Medulla oblongata (tissue), 1 donor: ENCODE measurements around the gene HERC2.

Experiments
- DNase-seq: peaks from one replicate; pipeline ENCODE4 v3.0.0-alpha.2; 2015; ENCODE audit errors: extremely low spot score

The HERC2 gene

DNA sequence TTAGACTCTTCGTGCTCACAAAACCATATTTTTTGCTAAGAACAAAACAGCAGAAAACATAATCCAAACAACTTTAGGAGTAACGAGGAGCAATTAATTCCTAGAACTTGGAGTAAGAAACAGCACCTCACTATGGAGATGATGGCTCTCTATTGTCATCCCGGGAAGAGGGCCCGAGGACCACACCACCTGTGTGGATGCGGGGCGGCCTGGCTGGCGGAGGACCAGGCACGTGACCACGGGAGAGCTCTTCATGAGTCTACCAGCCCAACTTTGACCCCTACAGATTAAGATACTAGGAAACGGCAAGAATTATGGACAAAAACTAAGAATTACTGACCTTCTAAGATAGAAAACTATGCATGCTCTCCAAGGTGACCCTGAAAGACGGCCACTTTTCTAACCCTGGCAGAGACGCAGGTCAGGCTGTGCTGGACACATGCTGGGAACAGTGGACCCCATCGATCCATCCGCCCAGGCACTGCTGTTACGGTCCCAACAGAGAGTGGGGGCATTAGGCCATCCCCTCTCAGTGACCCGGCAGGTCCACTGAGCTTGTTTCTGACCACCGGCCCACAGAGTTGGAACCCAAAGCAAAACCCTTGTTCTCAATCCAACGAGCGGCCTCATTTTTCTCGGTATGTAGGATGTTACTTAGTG is 209.7 kb downstream of the HERC2 start:
- DNase-seq = no peak

DNA sequence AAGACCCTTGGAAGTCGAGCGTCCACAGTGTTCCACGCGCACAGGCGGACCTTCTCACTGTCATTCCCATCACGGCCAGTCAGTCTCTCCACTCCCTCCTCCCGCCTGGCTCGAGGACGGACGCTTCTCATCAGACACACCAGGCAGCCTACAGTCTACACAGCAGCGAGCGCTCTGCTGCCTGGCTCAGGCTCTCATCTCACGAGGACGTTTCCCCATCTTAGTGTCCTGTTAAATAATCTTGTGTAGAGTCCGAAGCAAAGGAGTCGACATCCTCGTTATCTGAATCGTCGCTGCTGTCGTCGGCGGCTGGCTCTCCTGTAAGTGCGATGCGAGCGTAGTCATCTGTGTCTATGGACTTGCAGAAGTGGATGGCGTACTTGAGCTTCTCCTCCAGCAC is 210.4 kb downstream of the HERC2 start:
- DNase-seq = no peak

DNA sequence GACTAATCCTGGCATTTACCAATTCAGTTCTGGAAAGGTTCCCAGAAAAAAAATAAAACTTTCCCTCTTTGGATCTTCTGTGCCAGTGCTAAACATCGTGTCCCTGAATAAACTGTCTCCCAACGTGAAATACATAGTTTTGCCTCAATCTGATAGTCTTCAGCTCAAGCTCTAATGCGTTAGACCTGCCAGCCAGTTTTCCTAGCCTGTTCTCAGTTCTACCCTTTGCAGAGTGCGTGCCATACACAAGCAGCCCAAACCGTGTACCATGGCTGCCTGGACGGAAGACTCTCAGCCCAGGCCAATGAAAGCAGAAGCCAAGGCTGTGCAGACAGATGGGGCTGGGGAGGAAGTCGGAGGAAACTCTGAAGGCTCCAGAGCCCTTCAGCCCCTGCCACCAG is 211.5 kb downstream of the HERC2 start:
- peak; percentile 30 for DNase-seq

DNA sequence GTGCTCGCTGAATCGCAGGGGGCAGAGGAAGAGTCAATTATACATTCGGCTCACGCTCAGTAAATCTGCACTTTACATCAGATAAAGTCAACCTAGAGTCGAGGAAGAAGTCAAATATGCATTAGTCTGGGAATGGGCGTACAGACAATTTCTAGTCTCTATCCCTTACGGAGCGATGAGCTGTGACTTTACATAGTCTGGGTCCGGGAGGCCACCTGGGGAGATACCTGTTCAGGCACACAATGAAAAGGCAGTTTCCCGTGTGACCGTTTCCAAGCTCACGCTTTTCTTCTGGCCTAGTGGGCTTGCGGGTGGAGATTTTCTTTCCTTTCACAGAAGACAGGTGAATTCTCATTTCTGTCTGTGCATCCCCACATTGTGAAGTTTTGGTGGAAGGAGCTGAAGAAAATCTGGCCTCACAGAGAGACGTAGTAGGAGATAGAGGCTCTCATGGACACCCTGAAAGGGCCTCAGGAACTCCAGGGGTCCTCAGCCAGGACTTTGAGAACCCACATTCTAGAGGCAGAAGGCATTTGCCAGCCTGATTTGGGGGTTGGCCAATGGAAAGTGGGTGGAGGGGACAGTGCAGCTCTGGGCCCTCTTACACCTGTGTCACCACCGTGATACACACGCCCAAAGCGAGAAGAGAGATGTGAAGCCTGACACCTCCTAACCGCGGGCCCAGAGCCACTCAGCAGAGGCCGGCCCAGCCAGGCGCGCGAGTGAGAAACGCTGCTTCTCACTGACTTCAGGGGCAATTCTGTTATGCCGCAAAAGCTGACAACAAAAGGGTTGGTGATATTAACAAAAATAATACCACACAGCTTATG is 212.1 kb downstream of the HERC2 start:
- DNase-seq = no peak

DNA sequence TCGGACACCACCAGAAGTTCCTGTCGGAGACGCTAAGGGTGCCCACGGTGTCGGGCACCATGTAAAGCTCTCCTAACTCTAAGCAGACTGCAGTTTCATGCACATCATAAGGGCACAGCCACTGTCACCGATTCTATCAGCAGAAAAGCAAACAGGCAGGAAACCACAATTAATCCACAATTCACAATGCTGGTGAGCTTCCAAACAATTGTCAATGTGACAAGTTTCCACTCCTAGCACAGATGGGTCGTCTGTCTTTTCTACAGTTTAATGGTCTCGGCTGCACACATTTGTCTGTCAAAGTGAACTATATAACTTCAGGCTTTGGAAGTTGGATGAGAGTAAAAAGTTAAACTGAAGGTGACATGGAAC is 214.1 kb downstream of the HERC2 start:
- DNase-seq = no peak

DNA sequence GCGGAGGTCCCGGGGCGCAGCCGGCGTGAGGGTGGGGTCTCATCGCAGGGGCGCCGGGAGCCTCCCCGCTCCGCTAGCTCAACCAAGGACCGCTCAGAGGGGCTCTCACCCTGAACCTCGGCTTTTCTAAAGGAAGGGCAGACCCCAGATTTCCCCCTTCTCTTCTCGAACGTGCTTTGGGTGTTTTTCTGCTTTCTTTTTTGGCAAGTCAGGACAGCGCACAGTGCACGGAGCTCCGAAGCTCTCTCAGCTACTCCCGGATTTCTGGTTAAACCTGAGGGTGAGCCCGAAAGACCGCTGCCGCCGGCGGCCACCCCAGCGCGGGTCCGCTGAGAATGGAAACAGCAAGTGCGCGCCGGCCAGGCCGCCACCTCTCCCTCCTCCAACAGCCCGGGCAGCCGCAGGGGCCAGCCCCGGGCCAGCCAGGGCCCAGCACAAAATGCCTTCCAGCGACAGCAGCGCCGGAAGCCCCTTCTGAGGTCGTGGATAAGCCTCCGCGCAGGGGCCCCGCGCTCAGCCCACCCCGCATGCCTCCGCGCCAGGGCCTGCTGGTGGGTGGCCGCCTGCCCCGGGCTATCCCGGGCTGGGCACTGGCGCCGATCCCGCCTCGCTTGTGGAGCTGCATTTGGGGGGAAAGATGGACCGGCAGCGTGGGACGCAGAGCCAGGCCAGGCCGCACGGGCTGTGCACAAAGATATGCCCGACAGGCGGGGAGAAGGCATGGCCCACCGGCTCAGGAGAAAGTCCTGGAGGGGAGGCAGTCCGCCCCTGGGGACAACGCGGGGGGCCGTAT is 214.7 kb downstream of the HERC2 start:
- no peak for DNase-seq

DNA sequence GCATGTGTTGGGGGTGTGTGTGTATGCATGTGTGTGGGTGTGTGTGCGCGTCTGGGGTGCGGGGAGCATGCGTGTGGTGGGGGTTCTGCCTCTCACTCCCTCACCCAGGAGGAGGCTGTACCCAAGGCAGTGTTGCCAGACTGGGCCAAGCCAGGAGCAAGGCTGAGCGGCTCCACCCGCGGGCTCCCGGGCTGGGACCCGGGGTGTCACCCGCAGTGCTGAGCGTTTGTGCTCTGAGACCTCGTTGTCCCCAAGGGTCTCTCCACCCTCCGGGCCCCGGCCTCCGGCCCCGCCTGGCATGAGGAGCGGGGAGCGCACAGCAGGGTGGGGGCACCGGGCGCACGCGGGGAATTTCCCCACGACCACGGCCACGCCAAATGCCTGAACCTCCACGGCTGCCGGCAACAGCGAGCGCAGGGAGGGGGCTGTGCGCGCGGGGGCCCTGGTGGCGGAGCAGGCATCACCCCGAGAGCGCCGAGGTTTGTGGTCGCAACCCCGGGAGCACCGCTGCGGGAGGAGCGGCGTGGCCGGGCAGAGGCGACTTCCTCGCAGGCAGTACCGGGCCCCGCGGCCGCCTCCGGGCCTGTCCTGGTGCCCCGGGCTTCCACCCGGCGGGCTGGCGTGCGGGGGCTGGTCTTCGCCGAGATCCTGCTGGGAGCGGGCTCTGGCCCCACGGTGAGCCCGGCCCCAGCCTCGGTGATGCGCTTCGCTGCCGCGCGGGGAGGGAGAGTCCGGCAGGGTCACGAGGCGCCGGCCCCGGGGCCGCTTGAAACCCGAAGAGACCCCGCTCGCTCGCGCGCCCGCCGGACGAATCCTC is 215.5 kb downstream of the HERC2 start:
- DNase-seq = no peak

DNA sequence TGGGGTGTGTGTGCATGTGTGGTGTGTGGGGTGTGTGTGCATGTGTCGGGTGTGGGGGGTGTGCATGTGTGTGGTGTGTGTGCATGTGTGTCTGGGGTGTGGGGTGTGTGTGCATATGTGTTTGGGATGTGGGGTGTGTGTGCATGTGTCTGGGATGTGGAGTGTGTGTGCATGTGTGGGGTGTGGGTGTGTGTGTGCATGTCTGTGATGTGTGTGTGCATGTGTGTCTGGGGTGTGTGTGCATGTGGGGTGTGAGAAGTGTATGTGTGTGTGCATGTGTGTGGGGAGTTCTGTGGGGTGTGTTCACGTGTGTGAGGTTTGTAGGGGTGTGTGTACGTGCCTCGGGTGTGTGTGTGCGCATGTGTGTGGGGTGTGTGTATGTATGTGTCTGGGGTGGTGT is 216.2 kb downstream of the HERC2 start:
- DNase-seq = no peak

DNA sequence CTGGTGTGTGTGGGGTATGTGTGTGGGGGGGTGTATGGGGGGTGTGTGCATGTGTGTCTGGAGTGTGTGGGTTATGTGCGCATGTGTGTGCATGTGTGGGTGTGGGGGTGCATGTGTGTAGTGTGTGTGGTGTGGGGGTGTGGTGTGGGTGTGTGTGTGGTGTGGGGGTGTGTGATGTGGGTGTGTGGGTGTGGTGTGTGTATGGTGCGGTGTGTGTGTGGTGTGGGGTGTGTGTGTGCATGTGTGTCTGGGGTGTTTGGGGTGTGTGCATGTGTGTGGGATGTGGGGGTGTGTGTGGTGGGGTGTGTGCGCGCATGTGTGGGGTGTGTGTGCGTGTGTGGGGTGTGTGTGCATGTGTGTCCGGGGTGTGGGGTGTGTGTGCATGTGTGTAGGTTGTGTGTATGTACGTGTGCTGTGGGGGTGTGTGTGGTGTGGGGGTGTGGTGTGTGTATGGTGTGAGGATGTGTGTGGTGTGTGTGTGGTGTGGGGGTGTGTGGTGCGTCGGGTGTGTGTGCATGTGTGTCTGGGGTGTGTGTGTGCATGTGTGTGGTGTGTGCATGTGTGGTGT is 216.7 kb downstream of the HERC2 start:
- no peak for DNase-seq

DNA sequence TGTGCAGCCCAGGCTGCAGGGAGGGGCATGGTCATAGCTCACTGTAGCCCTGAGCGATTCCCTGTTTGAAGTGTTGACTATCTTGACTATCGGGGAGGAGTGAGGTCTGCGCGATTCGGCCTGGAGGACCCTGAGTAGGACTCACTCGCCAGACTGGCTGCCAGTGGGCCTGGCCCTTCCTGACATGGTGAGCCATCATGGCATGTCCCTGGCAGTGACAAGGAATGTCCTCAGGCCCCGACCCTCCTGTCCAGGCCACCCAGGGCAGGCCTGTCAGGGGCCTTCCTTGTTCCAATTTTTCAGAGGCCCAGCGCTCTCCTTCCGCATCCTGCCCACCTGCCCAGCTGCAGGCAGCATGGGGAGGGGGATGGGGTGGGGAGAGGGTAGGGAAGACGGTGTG is 217.7 kb downstream of the HERC2 start:
- DNase-seq = no peak

DNA sequence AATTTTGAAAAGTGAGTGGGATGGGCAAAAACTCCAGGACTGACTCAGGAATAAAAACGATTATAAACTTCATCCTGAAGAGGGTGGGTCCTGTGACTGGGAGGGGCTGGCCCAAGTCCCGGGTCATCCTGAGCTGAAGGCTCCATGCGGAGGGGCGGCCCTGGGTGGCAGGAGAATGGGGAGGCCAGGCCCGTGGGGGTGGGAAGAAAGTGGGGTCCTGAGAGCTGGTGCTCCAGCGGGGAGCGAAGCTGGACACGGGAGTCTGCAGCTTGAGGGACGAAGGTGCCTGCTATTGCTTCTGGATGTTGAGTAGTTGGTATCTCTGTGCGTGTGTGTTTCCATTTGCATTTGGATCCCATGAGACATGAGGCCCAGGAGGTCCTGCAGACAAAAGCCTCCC is 218.1 kb downstream of the HERC2 start:
- DNase-seq = no peak

DNA sequence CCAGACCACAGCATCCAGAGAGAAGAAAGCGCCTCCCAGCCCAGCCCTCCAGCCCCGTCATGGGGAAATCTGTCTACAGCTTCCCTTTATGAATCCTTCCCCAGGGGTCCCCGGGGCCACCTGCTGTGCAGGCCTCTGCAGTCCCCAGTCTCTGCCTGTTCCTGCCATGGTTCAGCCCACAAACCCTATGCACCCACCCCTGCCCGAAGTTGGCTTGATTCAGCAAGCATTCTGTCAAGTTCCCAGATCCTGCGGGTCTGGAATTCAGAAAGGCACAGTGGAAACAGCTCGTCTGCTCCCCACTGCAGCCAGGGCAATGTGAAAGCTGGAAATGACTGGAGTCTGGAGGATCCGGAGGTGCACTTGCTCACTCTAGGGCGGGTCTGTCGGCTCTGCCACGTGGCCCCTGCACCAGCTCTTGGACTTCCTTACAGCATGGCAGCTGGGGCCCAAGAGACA is 220.0 kb downstream of the HERC2 start:
- no peak for DNase-seq

DNA sequence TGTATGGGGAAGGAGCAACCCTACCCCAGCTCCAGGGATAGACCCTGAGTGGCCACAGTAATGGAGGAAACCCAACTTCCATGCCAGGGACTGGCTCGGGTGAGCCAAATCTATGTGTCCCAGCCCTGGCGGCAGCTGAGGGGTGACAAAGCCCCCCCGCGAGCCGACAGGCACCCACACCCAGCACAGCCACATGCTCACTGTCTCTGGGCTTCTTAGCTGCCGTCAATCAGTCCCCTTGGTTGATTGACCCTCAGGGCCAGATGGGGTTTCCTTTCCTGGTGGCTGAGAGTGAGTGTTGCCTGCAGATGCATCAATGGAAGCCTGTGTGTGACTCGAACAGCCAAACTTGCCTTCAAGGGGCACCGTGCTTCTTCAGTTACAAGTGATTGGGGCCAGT is 220.8 kb downstream of the HERC2 start:
- no peak for DNase-seq

DNA sequence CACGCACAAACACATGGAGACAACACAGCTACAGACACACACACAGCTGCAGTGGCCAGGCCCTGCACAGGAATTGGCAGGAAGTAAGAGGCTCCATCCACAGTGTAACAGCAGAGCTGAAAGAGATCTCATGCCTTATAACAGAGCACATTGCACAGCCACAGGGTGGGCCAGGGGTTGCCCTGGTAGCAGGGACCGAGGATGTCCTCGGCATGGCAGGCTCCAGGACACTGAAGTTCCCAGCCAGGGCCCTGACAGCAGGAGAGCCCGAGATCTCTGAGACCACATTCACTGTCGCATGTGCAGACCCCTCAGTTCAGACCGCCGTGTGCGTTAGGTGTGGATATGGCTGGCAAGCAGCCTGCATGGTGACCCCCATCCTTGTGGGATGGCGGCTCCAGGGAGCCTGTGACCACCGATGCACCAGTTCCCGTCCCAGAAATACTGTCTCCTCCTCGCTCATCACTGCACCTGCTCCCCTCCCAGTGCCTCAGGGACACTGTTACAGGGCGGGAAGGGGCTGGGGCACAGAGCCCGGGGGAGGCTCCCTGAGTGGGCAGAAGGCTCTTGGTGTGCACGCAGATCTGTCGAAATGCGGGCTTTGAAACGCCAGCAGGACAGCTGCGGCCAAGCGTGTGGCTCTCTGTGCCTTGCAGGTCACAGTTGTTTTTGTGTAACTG is 221.3 kb downstream of the HERC2 start:
- no peak for DNase-seq

DNA sequence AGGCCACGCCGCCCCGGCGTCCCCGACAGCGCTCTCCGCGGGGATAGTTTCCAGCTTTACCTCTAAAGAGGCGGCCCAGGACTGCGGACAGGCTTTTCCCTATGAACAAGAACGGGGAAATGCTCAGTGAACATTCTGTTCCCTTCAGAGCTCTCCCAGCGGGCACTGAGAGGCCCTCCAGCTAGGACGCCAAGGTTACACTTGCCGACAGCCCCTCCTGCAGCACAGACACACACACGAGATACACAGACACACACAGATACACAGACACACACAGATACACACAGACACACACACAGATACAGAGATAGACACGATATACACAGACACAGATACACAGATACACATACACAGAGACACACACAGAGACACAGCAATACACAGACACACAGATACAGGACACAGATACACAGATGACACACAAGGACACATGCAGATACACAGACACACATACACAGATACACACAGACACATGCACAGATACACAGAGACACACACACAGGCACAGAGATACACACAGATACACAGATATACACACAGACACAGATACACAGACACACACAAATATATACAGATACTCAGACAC is 222.3 kb downstream of the HERC2 start:
- DNase-seq = no peak

DNA sequence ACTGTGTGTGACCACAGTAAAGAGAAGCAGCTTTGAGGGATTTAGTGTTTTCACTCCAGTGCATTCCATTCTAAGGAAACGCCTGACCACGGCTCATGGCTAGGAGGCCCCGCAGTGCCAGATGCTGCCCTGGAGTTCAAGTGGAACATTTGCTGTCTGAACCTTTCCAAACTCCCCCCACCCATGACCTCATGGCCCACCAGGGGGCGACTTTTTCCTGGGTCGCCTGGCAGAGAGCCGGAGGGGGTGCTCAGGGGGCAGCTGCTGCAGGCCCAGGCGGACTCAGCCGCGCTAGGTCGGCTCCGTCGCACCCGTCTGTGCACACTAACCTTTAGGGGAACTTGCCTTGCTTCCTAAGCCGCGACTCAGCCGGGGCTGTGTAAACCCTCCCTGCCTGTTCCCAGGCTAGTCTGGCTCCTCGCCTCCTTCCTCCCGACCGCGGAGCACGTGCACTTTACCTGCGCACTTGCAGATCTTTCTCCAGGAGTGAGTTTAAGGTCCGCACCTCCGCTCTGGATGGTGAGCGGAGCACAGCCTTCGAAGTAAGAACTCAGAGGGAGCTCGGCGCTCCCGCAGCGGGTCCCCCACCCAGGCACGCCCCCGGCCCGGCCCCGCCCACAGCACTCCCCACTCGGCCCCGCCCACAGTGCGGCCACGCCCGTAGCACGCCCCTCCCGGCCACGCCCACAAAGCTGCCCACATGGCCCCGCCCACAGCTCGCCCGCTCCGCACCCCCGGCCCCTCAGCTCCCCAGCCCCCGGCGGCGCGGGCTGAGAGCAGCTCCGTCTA is 223.0 kb downstream of the HERC2 start, which contains the start of gene OCA2:
Gene OCA2, minus strand, starts transcription at position 550 of the 789 bp plus-strand sequence. CDS start 17,441 bp downstream, outside the sequence.
- DNase-seq = no peak

DNA sequence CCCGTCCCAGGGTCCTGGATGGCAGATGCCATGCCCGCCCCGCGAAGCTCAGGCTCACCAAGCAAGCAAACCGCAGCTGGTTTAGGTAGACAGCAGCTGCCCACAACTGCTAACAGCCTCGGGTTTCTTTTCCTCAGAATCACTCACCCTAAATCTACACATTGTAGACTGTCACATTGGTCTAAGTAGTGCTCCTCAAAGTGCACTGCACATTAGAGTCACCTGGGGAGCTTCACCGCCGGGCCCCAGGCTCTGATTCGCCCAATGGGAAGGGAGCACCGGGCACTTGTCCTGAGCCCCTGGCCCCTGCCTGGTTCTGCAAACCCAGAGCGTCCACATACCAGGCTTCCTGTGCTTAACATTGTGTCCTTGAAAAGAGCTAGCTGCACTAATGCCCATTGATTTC is 223.6 kb downstream of the HERC2 start:
- no peak for DNase-seq

DNA sequence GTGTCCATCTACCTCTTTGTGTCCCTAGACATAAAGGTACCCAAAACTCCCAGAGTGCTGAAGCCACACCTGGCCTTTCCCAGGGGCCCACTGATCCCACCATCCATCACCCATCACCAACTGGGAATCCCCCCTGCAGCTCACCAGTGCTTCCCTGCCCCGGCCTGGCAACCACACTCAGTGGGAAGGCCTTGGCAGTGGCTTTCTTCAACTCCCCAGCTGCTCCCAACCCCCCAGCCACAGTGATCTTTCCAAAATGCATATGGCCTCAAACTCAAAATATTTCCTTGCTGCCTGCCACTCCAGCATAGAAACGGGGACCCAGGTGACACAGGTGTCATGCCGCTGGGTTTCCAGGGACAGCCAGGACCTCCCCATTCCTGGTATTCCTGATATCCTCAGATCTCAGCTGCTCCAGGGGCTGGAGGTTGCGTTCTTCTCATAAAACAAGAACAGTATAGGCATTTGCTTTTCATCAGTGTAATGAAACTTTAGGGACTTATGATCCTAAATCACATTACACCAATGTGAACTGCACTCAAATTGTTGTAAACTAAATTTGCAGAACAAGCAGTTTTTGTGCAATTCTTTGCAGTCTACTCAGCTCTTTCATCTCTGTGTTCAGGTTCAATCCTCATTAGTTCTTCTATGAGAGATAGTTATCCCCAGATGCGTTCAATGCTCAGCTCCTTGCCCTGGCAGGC is 224.2 kb downstream of the HERC2 start:
- no peak for DNase-seq
